HCT116 (cell line): ENCODE measurements around the gene SHC2. TPM values are rescaled to one million over a fixed set of nuclear protein-coding genes. Genes with fewer than 3 reads are reported as not detected.
A peak's percentile ranks its signal among the peaks of the same experiment; 100 is the strongest.

Source experiments
- ATAC-seq: fragments of 200-7000 bp; cut with Tn5 transposase; 2 replicates; pipeline ENCODE4 v1.9.1; 2020; ENCODE audit warnings: mild to moderate bottlenecking, moderate library complexity
- BruUV-seq: library from RNA; stranded (reverse); fragments of 400-500 nt; replicated peaks from 2 replicates; lab custom pipeline; 2021; lab: Mats Ljungman, UMichigan
- CTCF ChIA-PET: fragments of 300-600 bp; sonication (Branson Sonifier 250); formaldehyde crosslinking; loops from one replicate; lab custom pipeline; 2021; ENCODE audit warnings: antibody characterized with exemption; lab: Charles Lee
- POLR2A ChIA-PET: fragments of 300-600, 350-600 bp; sonication (Branson Sonifier 250); formaldehyde crosslinking; loops from one replicate; lab custom pipeline; 2021; ENCODE audit warnings: antibody characterized with exemption; lab: Charles Lee
- RAD21 ChIA-PET, 2 experiments: fragments of 300-600 bp; sonication (Branson Sonifier 250); formaldehyde crosslinking; loops; one replicate each; lab custom pipeline; 2023; ENCODE audit warnings: low total read pairs in 2 of 2; ENCODE audit not compliant: uncharacterized antibody in 2 of 2, unreplicated experiment in 2 of 2, low non-redundant PET in 1 of 2; lab: Charles Lee
- DNase-seq: peaks from one replicate; pipeline ENCODE4 v3.0.0-alpha.2; 2010; ENCODE audit warnings: low read depth, low spot score
- H2AFZ ChIP-seq: fragments of 200-600 bp; shearing (Covaris generic), sonication (generic); 2 replicates; pipeline ENCODE4 v1.6.1; 2017; ENCODE audit warnings: low read depth, mixed run types, mixed read lengths, antibody characterized with exemption, low read length; ENCODE audit not compliant: poor library complexity, severe bottlenecking
- H3K27ac ChIP-seq: 2 replicates; pipeline ENCODE4 v1.5.1; 2012; ENCODE audit warnings: low read depth, low read length
- H3K27me3 ChIP-seq: fragments of 200-600 bp; sonication (generic); 2 replicates; pipeline ENCODE4 v1.6.1; 2016; ENCODE audit warnings: mixed run types, low read length, mixed read lengths; ENCODE audit not compliant: insufficient read depth
- H3K36me3 ChIP-seq, 2 experiments: fragments of 200-500 bp in 1 of 2; fragments of 200-600 bp in 1 of 2; sonication (Bioruptor generic) in 1 of 2; sonication (generic) in 1 of 2; 2 replicates each; pipeline versions ENCODE4 v1.5.1 to v1.6.1; 2014 to 2016; ENCODE audit warnings: low read length in 2 of 2, inconsistent platforms in 1 of 2, mixed read lengths in 1 of 2, mixed run types in 1 of 2; ENCODE audit not compliant: insufficient read depth in 2 of 2, control insufficient read depth in 1 of 2
- H3K4me1 ChIP-seq, 2 experiments: fragments of 200-600 bp in 1 of 2; sonication (generic) in 1 of 2; 2 replicates each; pipeline versions ENCODE4 v1.5.1 to v1.6.1; 2012 to 2017; ENCODE audit warnings: low read length in 2 of 2, inconsistent platforms in 1 of 2, mild to moderate bottlenecking in 1 of 2, mixed read lengths in 1 of 2, mixed run types in 1 of 2, moderate library complexity in 1 of 2; ENCODE audit not compliant: insufficient read depth in 2 of 2, control insufficient read depth in 1 of 2
- H3K4me2 ChIP-seq: fragments of 200-600 bp; sonication (generic); 2 replicates; pipeline ENCODE4 v1.6.1; 2017; ENCODE audit warnings: mixed run types, low read length, mixed read lengths
- H3K4me3 ChIP-seq, 2 experiments: fragments of 200-600 bp in 1 of 2; sonication (generic) in 1 of 2; replicated peaks in 1 of 2; 2 replicates each; pipeline ENCODE4 v1.5.1; 2011 to 2016; ENCODE audit warnings: low read length in 2 of 2, control low read depth in 1 of 2, low read depth in 1 of 2, mild to moderate bottlenecking in 1 of 2, mixed read lengths in 1 of 2, mixed run types in 1 of 2
- H3K79me2 ChIP-seq: fragments of 200-600 bp; sonication (generic); 2 replicates; pipeline ENCODE4 v1.6.1; 2017; ENCODE audit warnings: mild to moderate bottlenecking, mixed run types, low read length, moderate library complexity, mixed read lengths; ENCODE audit not compliant: insufficient read depth
- H3K9ac ChIP-seq: fragments of 200-600 bp; sonication (generic); 2 replicates; pipeline ENCODE4 v1.6.1; 2016; ENCODE audit warnings: low read length, mixed read lengths
- H3K9me2 ChIP-seq: fragments of 200-600 bp; sonication (generic), shearing (Covaris generic); 2 replicates; pipeline ENCODE4 v1.6.1; 2017; ENCODE audit warnings: mixed run types, mild to moderate bottlenecking, moderate library complexity; ENCODE audit not compliant: insufficient read depth
- H3K9me3 ChIP-seq, 2 experiments: fragments of 200-500 bp in 1 of 2; fragments of 200-600 bp in 1 of 2; sonication (Bioruptor generic) in 1 of 2; sonication (generic) in 1 of 2; 2 replicates each; pipeline ENCODE4 v1.6.1; 2014 to 2017; ENCODE audit warnings: low read length in 2 of 2, mixed read lengths in 2 of 2, inconsistent platforms in 1 of 2, low read depth in 1 of 2, mild to moderate bottlenecking in 1 of 2, mixed run types in 1 of 2, moderate library complexity in 1 of 2; ENCODE audit not compliant: control insufficient read depth in 1 of 2, insufficient read depth in 1 of 2
- H4K20me1 ChIP-seq: fragments of 200-600 bp; sonication (generic), shearing (Covaris generic); 2 replicates; pipeline ENCODE4 v1.6.1; 2017; ENCODE audit warnings: mixed run types, mild to moderate bottlenecking, moderate library complexity; ENCODE audit not compliant: insufficient read depth
- EGR1 ChIP-seq: IDR thresholded peaks from 2 replicates; pipeline ENCODE4 v1.6.1; 2012; ENCODE audit warnings: low read depth
- JUND ChIP-seq: IDR thresholded peaks from 2 replicates; pipeline ENCODE4 v1.6.1; 2012
- POLR2A ChIP-seq: IDR thresholded peaks from 2 replicates; pipeline ENCODE4 v1.7.0; 2011; ENCODE audit warnings: borderline replicate concordance; ENCODE audit not compliant: insufficient read depth, insufficient read length; ENCODE audit errors: extremely low read depth
- RAD21 ChIP-seq: IDR thresholded peaks from 2 replicates; pipeline ENCODE4 v1.6.1; 2012; ENCODE audit warnings: low read depth, mild to moderate bottlenecking
- ZFX ChIP-seq: fragments of 450-650 bp; IDR thresholded peaks from 2 replicates; pipeline ENCODE4 v1.6.1; 2017
- intact Hi-C: fragments of 100-400 bp; cut with micrococcal nuclease; formaldehyde crosslinking; loops from 2 replicates; pipeline ENCODE4 v1.10.0; 2022
- total RNA-seq: library from RNA; stranded (reverse); gene quantifications from one replicate; pipeline ENCODE4 v1.2.1, GENCODE V29; 2021; ENCODE audit not compliant: unreplicated experiment

The SHC2 gene
- total RNA-seq, 1 experiment from 2014 or later, result 2.5 TPM

DNA sequence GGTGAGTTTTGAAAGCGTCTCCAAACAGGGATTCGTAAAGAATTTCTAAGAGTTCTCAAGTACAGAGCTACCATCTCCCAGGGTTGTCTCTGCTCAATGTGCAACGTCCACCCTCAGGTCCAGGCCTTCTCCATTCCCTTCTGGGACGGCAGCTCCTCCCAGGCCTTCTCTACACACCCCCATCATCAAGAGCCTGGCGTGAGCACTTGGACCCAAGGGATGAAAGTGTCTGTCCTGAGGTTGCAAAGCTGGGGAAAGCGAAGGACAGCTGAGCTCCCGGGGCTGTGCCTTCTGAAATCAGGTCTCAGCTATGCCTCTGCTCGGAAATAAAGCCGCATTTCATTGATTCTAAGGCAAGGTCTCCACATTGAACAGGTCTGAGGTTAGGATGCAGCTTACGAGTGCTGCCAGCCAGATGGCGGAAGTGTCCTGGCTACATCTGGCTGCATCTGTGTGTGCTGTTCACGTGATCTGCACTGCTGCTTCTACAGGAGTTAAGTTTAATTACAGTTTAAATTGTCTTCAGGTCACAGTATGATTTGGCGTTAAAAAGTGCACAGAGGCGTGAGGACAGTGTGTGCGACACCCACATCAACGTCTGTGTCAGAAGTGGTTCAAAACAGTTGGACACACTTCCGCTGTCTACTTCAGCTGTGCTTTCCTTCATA lies 89.2 kb downstream of the SHC2 start:
- Histone ChIP-seq H3K9me3 (no peaks in the 10 kb centered on the region), H3K27ac (no peak overlapping the region), H3K9ac (no peak overlapping the region), H3K4me1 (peaks cover 3 to 5% of the 10 kb centered on the region in 2 experiments; a peak in 2 of 4 replicates), H3K36me3 (no peaks in the 10 kb centered on the region), H2AFZ (no peak overlapping the region), H3K4me2 (no peak overlapping the region), H4K20me1 (no peaks in the 10 kb centered on the region), H3K4me3 (no peak overlapping the region), H3K79me2 (no peaks in the 10 kb centered on the region), H3K27me3 (no peaks in the 10 kb centered on the region), H3K9me2 (no peaks in the 10 kb centered on the region)
- RAD21 ChIA-PET, result no interaction called here
- BruUV-seq, result no TSS peak
- intact Hi-C loops, result no loop called here
- DNase-seq, result no peak
- POLR2A ChIA-PET, result no interaction called here
- CTCF ChIA-PET, result no interaction called here
- TF ChIP-seq POLR2A, result no peak
- TF ChIP-seq RAD21, result 0 out of 2 replicates have a peak, but pooled peaks have one; percentile 4
- TF ChIP-seq, all 23 proteins: peak for 1
- no peak for ATAC-seq

DNA sequence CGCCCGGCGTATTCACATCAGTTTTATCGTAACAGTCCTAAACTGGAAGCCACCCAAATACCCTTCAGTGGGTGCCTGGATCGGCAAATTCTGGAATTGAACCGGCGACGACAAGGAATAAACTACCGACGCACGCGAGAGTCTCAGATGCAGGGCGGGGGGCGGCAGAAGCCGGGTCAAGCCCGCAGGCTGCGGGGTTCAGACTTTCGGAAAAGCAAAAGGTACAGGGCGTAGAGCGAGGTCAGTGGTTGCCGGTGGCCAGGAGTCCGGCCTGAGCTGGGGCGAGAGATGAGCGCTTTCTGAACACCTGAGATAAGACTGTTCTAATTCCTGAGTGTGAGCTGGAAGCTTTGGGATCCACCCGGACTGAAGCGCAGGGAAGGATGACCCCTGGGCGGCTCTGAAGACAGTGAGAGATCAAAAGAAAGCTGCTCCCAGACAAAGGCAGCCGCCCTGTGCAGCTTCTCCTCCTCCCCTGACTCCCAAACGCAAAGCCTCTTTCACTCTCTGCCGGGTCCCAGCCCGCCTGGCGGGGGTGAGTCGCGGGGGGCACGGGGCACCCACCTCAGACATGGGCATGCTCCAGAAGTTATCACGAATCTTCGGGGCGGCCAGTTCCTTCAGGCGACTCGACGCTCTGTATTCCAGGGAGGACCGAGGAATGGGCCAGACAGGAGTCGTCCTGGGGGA lies 90.0 kb downstream of the SHC2 start:
- peaks cover 3 to 5% of the 10 kb centered on the region in 2 experiments; a peak in 2 of 4 replicates for H3K4me1 ChIP-seq
- no peaks in the 10 kb centered on the region for H3K79me2 ChIP-seq
- BruUV-seq, result no TSS peak
- H3K4me2 ChIP-seq, result no peak overlapping the region
- H3K9me3 ChIP-seq, result no peaks in the 10 kb centered on the region
- H3K27ac ChIP-seq, result no peak overlapping the region
- no peak overlapping the region for H2AFZ ChIP-seq
- no peak for ATAC-seq
- H3K4me3 ChIP-seq, result no peak overlapping the region
- H3K9me2 ChIP-seq, result no peaks in the 10 kb centered on the region
- no peaks in the 10 kb centered on the region for H4K20me1 ChIP-seq
- intact Hi-C loops, result no loop called here
- DNase-seq, result no peak
- no peaks in the 10 kb centered on the region for H3K36me3 ChIP-seq
- RAD21 ChIA-PET, result no interaction called here
- no peaks in the 10 kb centered on the region for H3K27me3 ChIP-seq
- no peak overlapping the region for H3K9ac ChIP-seq
- TF ChIP-seq ZFX (no peak), POLR2A (no peak), JUND (no peak), EGR1 (no peak)
- POLR2A ChIA-PET, result no interaction called here
- CTCF ChIA-PET, result no interaction called here
